ENCODE measurements around the gene RIPOR2. TPM values are rescaled to one million over a fixed set of nuclear protein-coding genes. Genes with fewer than 3 reads are reported as not detected.
A peak's percentile ranks its signal among the peaks of the same experiment; 100 is the strongest.

The RIPOR2 gene
- polyA plus RNA-seq, 3 donors from 2014 or later = 262 to 392 (median 334) TPM

GRCh38 chr6:24854077-24854666 lies 81.6 kb downstream of the RIPOR2 start:
- no peaks in the 10 kb centered on the region for H3K9me3 Mint-ChIP-seq
- H3K27ac Mint-ChIP-seq = peak overlapping the region in 4 of 6 donors; percentile 14 to 81 (median 32)
- H3K27me3 Mint-ChIP-seq (ENCODE audit: low read depth in 3 of 3) = peaks cover 0 to 9% (median 3%) of the 10 kb centered on the region in 3 donors
- peaks cover 37 to 47% of the 10 kb centered on the region in 2 donors for H3K4me1 Mint-ChIP-seq
- DNase-seq = no peak
- peaks cover 14 to 66% (median 56%) of the 10 kb centered on the region in 3 donors for H3K36me3 Mint-ChIP-seq
- no peak overlapping the region for H3K4me3 Mint-ChIP-seq

GRCh38 chr6:24851086-24851485 lies 84.7 kb downstream of the RIPOR2 start:
- H3K9me3 Mint-ChIP-seq = no peaks in the 10 kb centered on the region
- peaks cover 0 to 7% (median 4%) of the 10 kb centered on the region in 3 donors for H3K27me3 Mint-ChIP-seq (ENCODE audit: low read depth in 3 of 3)
- H3K36me3 Mint-ChIP-seq = peaks cover 7 to 68% (median 51%) of the 10 kb centered on the region in 3 donors
- H3K4me3 Mint-ChIP-seq = no peak overlapping the region
- H3K4me1 Mint-ChIP-seq = peaks cover 11 to 36% of the 10 kb centered on the region in 2 donors
- DNase-seq = no peak
- peak overlapping the region in 5 of 6 donors; percentile 24 to 77 (median 40) for H3K27ac Mint-ChIP-seq

- H3K36me3 Mint-ChIP-seq = peaks cover 7 to 73% (median 54%) of the 10 kb centered on the region in 3 donors
- H3K4me3 Mint-ChIP-seq = no peak overlapping the region
- H3K27me3 Mint-ChIP-seq (ENCODE audit: low read depth in 3 of 3) = peaks cover 0 to 9% (median 4%) of the 10 kb centered on the region in 3 donors
- DNase-seq = no peak
- H3K9me3 Mint-ChIP-seq = no peaks in the 10 kb centered on the region
- H3K27ac Mint-ChIP-seq = peak overlapping the region; percentile 52 to 82 (median 70)
- H3K4me1 Mint-ChIP-seq = peaks cover 9 to 32% of the 10 kb centered on the region in 2 donors
Observed at GRCh38 chr6:24849713-24850112, 86.0 kb downstream of the RIPOR2 start.

GRCh38 chr6:24848461-24848860 lies 87.3 kb downstream of the RIPOR2 start:
- Mint-ChIP-seq H3K9me3 (no peaks in the 10 kb centered on the region), H3K4me3 (no peak overlapping the region), H3K36me3 (peaks cover 7 to 77% (median 60%) of the 10 kb centered on the region in 3 donors), H3K27me3 (ENCODE audit: low read depth in 3 of 3) (peaks cover 0 to 10% (median 9%) of the 10 kb centered on the region in 3 donors), H3K4me1 (peaks cover 9 to 39% of the 10 kb centered on the region in 2 donors), H3K27ac (peak overlapping the region in 5 of 6 donors; percentile 2 to 78 (median 66))
- no peak for DNase-seq

- H3K27ac Mint-ChIP-seq = peak overlapping the region in 5 of 6 donors; percentile 24 to 76 (median 66)
- H3K4me3 Mint-ChIP-seq = no peak overlapping the region
- peaks cover 0 to 14% (median 10%) of the 10 kb centered on the region in 3 donors for H3K27me3 Mint-ChIP-seq (ENCODE audit: low read depth in 3 of 3)
- peaks cover 9 to 45% of the 10 kb centered on the region in 2 donors for H3K4me1 Mint-ChIP-seq
- no peaks in the 10 kb centered on the region for H3K9me3 Mint-ChIP-seq
- peaks cover 7 to 80% (median 61%) of the 10 kb centered on the region in 3 donors for H3K36me3 Mint-ChIP-seq
- DNase-seq = no peak
Observed at GRCh38 chr6:24847402-24847801, 88.4 kb downstream of the RIPOR2 start.

GRCh38 chr6:24845578-24845977 lies 90.2 kb downstream of the RIPOR2 start:
- H3K4me1 Mint-ChIP-seq = peaks cover 15 to 60% of the 10 kb centered on the region in 2 donors
- H3K36me3 Mint-ChIP-seq = peaks cover 7 to 85% (median 61%) of the 10 kb centered on the region in 3 donors
- H3K9me3 Mint-ChIP-seq = no peaks in the 10 kb centered on the region
- H3K27ac Mint-ChIP-seq = peak overlapping the region in 4 of 6 donors; percentile 29 to 74 (median 61)
- peak overlapping the region in 1 of 5 donors; percentile 5 for H3K4me3 Mint-ChIP-seq
- peaks cover 0 to 16% (median 10%) of the 10 kb centered on the region in 3 donors for H3K27me3 Mint-ChIP-seq (ENCODE audit: low read depth in 3 of 3)
- no peak for DNase-seq

- Mint-ChIP-seq H3K27me3 (ENCODE audit: low read depth in 3 of 3) (peaks cover 0 to 15% (median 13%) of the 10 kb centered on the region in 3 donors), H3K4me3 (no peak overlapping the region), H3K9me3 (no peaks in the 10 kb centered on the region), H3K4me1 (peaks cover 21 to 66% of the 10 kb centered on the region in 2 donors), H3K27ac (peak overlapping the region in 5 of 6 donors; percentile 29 to 74 (median 52)), H3K36me3 (peaks cover 7 to 84% (median 58%) of the 10 kb centered on the region in 3 donors)
- DNase-seq = no peak
Observed at GRCh38 chr6:24844903-24845302, 90.9 kb downstream of the RIPOR2 start.

GRCh38 chr6:24844061-24844460 lies 91.7 kb downstream of the RIPOR2 start:
- Mint-ChIP-seq H3K27ac (peak overlapping the region in 3 of 6 donors; percentile 70 to 81 (median 80)), H3K4me1 (peaks cover 29 to 67% of the 10 kb centered on the region in 2 donors), H3K9me3 (no peaks in the 10 kb centered on the region), H3K36me3 (peaks cover 14 to 83% (median 57%) of the 10 kb centered on the region in 3 donors), H3K27me3 (ENCODE audit: low read depth in 3 of 3) (peaks cover 0 to 19% (median 13%) of the 10 kb centered on the region in 3 donors), H3K4me3 (no peak overlapping the region)
- no peak for DNase-seq

- H3K4me3 Mint-ChIP-seq = no peak overlapping the region
- H3K9me3 Mint-ChIP-seq = no peaks in the 10 kb centered on the region
- H3K4me1 Mint-ChIP-seq = peaks cover 39 to 74% of the 10 kb centered on the region in 2 donors
- no peak for DNase-seq
- H3K27ac Mint-ChIP-seq = peak overlapping the region in 5 of 6 donors; percentile 36 to 85 (median 74)
- H3K36me3 Mint-ChIP-seq = peaks cover 18 to 79% (median 41%) of the 10 kb centered on the region in 3 donors
- peaks cover 2 to 35% (median 16%) of the 10 kb centered on the region in 3 donors for H3K27me3 Mint-ChIP-seq (ENCODE audit: low read depth in 3 of 3)
Observed at GRCh38 chr6:24840187-24840586, 95.6 kb downstream of the RIPOR2 start.

GRCh38 chr6:24838994-24839393 lies 96.8 kb downstream of the RIPOR2 start:
- Mint-ChIP-seq H3K9me3 (no peaks in the 10 kb centered on the region), H3K4me3 (no peak overlapping the region), H3K27me3 (ENCODE audit: low read depth in 3 of 3) (peaks cover 2 to 46% (median 14%) of the 10 kb centered on the region in 3 donors), H3K36me3 (peaks cover 29 to 84% (median 47%) of the 10 kb centered on the region in 3 donors), H3K4me1 (peaks cover 48 to 84% of the 10 kb centered on the region in 2 donors), H3K27ac (peak overlapping the region in 5 of 6 donors; percentile 21 to 85 (median 58))
- DNase-seq = no peak

- Mint-ChIP-seq H3K4me1 (peaks cover 54 to 85% of the 10 kb centered on the region in 2 donors), H3K27ac (peak overlapping the region; percentile 1 to 90 (median 76)), H3K27me3 (ENCODE audit: low read depth in 3 of 3) (peaks cover 3 to 44% (median 14%) of the 10 kb centered on the region in 3 donors), H3K36me3 (peaks cover 36 to 83% (median 47%) of the 10 kb centered on the region in 3 donors), H3K9me3 (no peaks in the 10 kb centered on the region), H3K4me3 (no peak overlapping the region)
- no peak for DNase-seq
Observed at GRCh38 chr6:24838081-24838480, 97.7 kb downstream of the RIPOR2 start.

- H3K4me3 Mint-ChIP-seq = no peak overlapping the region
- H3K36me3 Mint-ChIP-seq = peaks cover 44 to 85% (median 60%) of the 10 kb centered on the region in 3 donors
- H3K27ac Mint-ChIP-seq = peak overlapping the region; percentile 46 to 89 (median 82)
- peaks cover 57 to 88% of the 10 kb centered on the region in 2 donors for H3K4me1 Mint-ChIP-seq
- no peaks in the 10 kb centered on the region for H3K9me3 Mint-ChIP-seq
- H3K27me3 Mint-ChIP-seq (ENCODE audit: low read depth in 3 of 3) = peaks cover 3 to 56% (median 11%) of the 10 kb centered on the region in 3 donors
- no peak for DNase-seq
Observed at GRCh38 chr6:24836109-24836508, 99.7 kb downstream of the RIPOR2 start.

GRCh38 chr6:24833711-24834386 lies 101.9 kb downstream of the RIPOR2 start:
- Mint-ChIP-seq H3K9me3 (no peaks in the 10 kb centered on the region), H3K27me3 (ENCODE audit: low read depth in 3 of 3) (peaks cover 3 to 58% (median 12%) of the 10 kb centered on the region in 3 donors), H3K4me1 (peaks cover 39 to 69% of the 10 kb centered on the region in 2 donors), H3K4me3 (no peak overlapping the region), H3K36me3 (peaks cover 39 to 83% (median 51%) of the 10 kb centered on the region in 3 donors), H3K27ac (peak overlapping the region; percentile 67 to 89 (median 74))
- no peak for DNase-seq

Data from immature natural killer cell (primary cell).